MV-4-11 (cell line): ENCODE measurements around the gene FNDC3B.
A peak's percentile ranks its signal among the peaks of the same experiment; 100 is the strongest.

ENCODE experiments used
- DNase-seq: peaks from one replicate; lab custom pipeline; 2025; lab: John Stamatoyannopoulos, UW

FNDC3B gene

GRCh38 chr3:172056416-172056815 lies 17.0 kb downstream of the FNDC3B start:
- no peak for DNase-seq

- DNase-seq = no peak
Measured at GRCh38 chr3:172057059-172057458, 17.7 kb downstream of the FNDC3B start.

GRCh38 chr3:172057624-172058327 lies 18.4 kb downstream of the FNDC3B start:
- no peak for DNase-seq

- no peak for DNase-seq
Measured at GRCh38 chr3:172059532-172059931, 20.2 kb downstream of the FNDC3B start.

- no peak for DNase-seq
Measured at GRCh38 chr3:172060234-172060633, 20.9 kb downstream of the FNDC3B start.

- peak; percentile 97 for DNase-seq
Measured at GRCh38 chr3:172061724-172062184, 22.4 kb downstream of the FNDC3B start.

GRCh38 chr3:172062761-172063160 lies 23.4 kb downstream of the FNDC3B start:
- DNase-seq = peak; percentile 24

GRCh38 chr3:172063456-172064432 lies 24.4 kb downstream of the FNDC3B start:
- DNase-seq = no peak

- DNase-seq = no peak
Measured at GRCh38 chr3:172065527-172065926, 26.1 kb downstream of the FNDC3B start.

- peak; percentile 56 for DNase-seq
Measured at GRCh38 chr3:172065967-172066762, 26.8 kb downstream of the FNDC3B start.

- DNase-seq = no peak
Measured at GRCh38 chr3:172066880-172067796, 27.8 kb downstream of the FNDC3B start.

- DNase-seq = no peak
Measured at GRCh38 chr3:172067837-172068440, 28.6 kb downstream of the FNDC3B start.

- no peak for DNase-seq
Measured at GRCh38 chr3:172068977-172069376, 29.6 kb downstream of the FNDC3B start.

- no peak for DNase-seq
Measured at GRCh38 chr3:172069478-172069877, 30.1 kb downstream of the FNDC3B start.

GRCh38 chr3:172070269-172070668 lies 30.9 kb downstream of the FNDC3B start:
- DNase-seq = no peak

GRCh38 chr3:172070802-172071201 lies 31.4 kb downstream of the FNDC3B start:
- no peak for DNase-seq

GRCh38 chr3:172071780-172072330 lies 32.5 kb downstream of the FNDC3B start:
- DNase-seq = no peak

GRCh38 chr3:172072543-172072942 lies 33.2 kb downstream of the FNDC3B start:
- DNase-seq = no peak

- DNase-seq = no peak
Measured at GRCh38 chr3:172073262-172073915, 34.0 kb downstream of the FNDC3B start.

GRCh38 chr3:172074032-172074431 lies 34.7 kb downstream of the FNDC3B start:
- DNase-seq = peak; percentile 57
